AG04449 (cell line): ENCODE results near the gene MYO7B.

Experiments used
- CTCF ChIA-PET: fragments of 350-600 bp; formaldehyde crosslinking; extraction: SDS; loops from one replicate; lab custom pipeline; 2021; ENCODE audit warnings: antibody characterized with exemption; lab: Yijun Ruan, JAX
- POLR2A ChIA-PET: fragments of 400-600, 350-600 bp; formaldehyde crosslinking; extraction: SDS; loops from one replicate; lab custom pipeline; 2020; ENCODE audit warnings: antibody characterized with exemption, inconsistent platforms; lab: Yijun Ruan, JAX
- DNase-seq: peaks from one replicate; pipeline ENCODE4 v3.0.0-alpha.2; 2010; ENCODE audit warnings: low read depth, low spot score
- H3K4me3 ChIP-seq: 2 replicates; pipeline ENCODE4 v1.5.1; 2011; ENCODE audit warnings: low read depth, mild to moderate bottlenecking, control low read depth, low read length
- CTCF ChIP-seq: IDR thresholded peaks from one replicate; pipeline ENCODE4 v1.5.1; 2011; ENCODE audit warnings: mild to moderate bottlenecking, moderate library complexity, low read length, control low read depth, inconsistent platforms; ENCODE audit not compliant: insufficient read depth; ENCODE audit errors: missing control alignments

The MYO7B gene

GRCh38 chr2:127580167-127581049, 44.9 kb downstream of the MYO7B start:
- H3K4me3 ChIP-seq: no peak overlapping the region
- no peak for TF ChIP-seq CTCF
- ChIA-PET CTCF (interaction anchor here (0.8 to 4.5 kb wide), 3 partner anchors 11 to 69 kb away, joined by 3 to 35 read pairs (median 3); no protein-coding TSS in a partner anchor), POLR2A (no interaction called here)
- no peak for DNase-seq

GRCh38 chr2:127581050-127581345, 45.5 kb downstream of the MYO7B start:
- DNase-seq: no peak
- ChIA-PET CTCF (interaction anchor here (0.9 to 4.5 kb wide), 2 partner anchors 10 to 69 kb away, joined by 3 to 35 read pairs; no protein-coding TSS in a partner anchor), POLR2A (no interaction called here)
- no peak overlapping the region for H3K4me3 ChIP-seq
- no peak for TF ChIP-seq CTCF

GRCh38 chr2:127581516-127582490, 46.3 kb downstream of the MYO7B start:
- DNase-seq: no peak
- POLR2A ChIA-PET: no interaction called here
- H3K4me3 ChIP-seq: no peak overlapping the region
- no peak for TF ChIP-seq CTCF
- CTCF ChIA-PET: interaction anchor here (1.8 to 4.5 kb wide), 2 partner anchors 9 to 10 kb away, joined by 24 to 35 read pairs; no protein-coding TSS in a partner anchor

DNA sequence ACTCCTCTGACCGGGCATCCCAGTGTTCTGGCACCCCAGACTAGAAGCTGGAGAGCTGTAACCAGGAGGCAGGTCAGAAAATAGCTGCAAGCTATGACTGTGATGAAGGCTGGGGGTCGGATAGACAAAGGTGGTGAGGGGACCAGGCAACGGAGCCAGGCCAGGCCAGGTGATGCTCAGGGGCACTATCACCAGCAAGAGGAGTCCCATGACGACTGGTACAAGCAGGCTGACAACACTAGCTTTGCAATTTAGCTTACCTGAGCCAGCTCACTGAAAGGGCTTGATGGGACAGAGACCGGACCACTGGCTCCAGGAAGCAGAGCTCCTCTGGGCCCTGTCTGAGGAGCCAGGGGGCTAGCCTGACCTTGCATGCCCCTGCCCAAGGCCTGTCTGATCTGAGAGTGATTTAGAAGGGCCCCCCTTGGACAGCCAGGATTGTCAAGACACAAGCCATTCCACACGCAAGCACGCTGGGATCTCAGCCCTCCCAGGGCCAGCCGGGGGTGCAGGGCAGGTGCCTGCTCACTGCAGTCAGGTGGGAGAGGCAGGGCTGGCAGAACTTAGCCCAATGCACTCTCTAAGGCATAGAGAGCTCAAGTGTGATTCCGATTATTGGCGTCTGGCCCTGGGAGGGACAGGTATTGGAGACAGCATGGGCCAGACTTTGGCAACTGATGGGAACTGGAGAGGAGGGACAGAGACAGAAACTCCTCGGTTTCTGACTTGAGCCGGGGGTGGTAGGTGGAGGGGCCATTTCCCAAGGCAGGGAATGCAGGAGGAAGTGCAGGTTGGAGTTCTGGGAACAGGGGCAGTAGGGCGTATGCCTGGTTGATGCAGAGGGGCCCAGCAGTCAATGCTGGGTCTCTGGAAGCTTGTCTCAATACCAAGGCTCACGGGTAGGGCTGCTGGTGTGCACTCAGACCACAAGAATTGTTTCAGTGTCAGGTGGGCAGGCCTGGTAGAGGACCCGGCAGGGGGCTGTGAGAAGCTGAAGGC, 47.7 kb downstream of the MYO7B start:
- CTCF ChIA-PET: interaction anchor here (0.8 to 1.8 kb wide), 3 partner anchors 9 to 67 kb away, joined by 3 to 24 read pairs (median 6); no protein-coding TSS in a partner anchor
- POLR2A ChIA-PET: no interaction called here
- TF ChIP-seq CTCF: no peak
- no peak overlapping the region for H3K4me3 ChIP-seq
- DNase-seq: no peak

DNA sequence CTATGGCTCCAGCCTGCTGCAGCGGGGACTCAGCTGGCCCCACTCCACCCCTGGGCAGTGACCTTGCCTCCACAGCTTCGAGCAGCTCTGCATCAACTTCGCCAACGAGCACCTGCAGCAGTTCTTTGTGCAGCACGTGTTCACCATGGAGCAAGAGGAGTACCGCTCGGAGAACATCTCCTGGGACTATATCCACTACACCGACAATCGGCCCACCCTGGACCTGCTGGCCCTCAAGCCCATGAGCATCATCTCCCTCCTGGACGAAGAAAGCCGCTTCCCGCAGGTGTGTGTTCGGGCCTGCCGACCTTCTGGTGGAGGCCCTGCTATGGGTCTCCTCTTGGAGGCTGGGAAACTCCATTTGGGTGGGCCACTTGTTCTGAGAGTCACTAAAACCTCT, 48.6 kb downstream of the MYO7B start:
- POLR2A ChIA-PET: no interaction called here
- no peak for DNase-seq
- CTCF ChIA-PET: interaction anchor here (0.8 to 1.8 kb wide), 2 partner anchors 8 to 22 kb away, joined by 3 to 24 read pairs; no protein-coding TSS in a partner anchor
- H3K4me3 ChIP-seq: no peak overlapping the region
- no peak for TF ChIP-seq CTCF
